HepG2 (cell line): ENCODE measurements around the gene HSPB7. TPM values are rescaled to one million over a fixed set of nuclear protein-coding genes. Genes with fewer than 3 reads are reported as not detected.

Experiments used
- AGO2 ChIP-seq: fragments of 200-400 bp; formaldehyde crosslinking; optimal IDR thresholded peaks from 2 replicates; pipeline ENCODE3; 2017; ENCODE audit warnings: mild to moderate bottlenecking, low read depth, low read length, moderate library complexity
- FOXJ3 ChIP-seq: sonication (generic); formaldehyde crosslinking; IDR thresholded peaks from 2 replicates; pipeline ENCODE4 v1.4.0; 2020; ENCODE audit warnings: missing genetic modification reagents, mild to moderate bottlenecking, borderline replicate concordance
- GATAD1 ChIP-seq: IDR thresholded peaks from 2 replicates; pipeline ENCODE4 v1.6.1; 2016; ENCODE audit warnings: missing genetic modification reagents, missing compliant biosample characterization
- HNRNPLL ChIP-seq: fragments of 200-400 bp; formaldehyde crosslinking; IDR thresholded peaks from 2 replicates; pipeline ENCODE4 v1.6.1; 2017; ENCODE audit warnings: mild to moderate bottlenecking, low read depth, low read length; ENCODE audit not compliant: poor library complexity, severe bottlenecking
- IKZF5 ChIP-seq: IDR thresholded peaks from 2 replicates; pipeline ENCODE4 v1.6.1; 2018; ENCODE audit warnings: missing genetic modification reagents, mild to moderate bottlenecking, missing compliant biosample characterization
- MTF1 ChIP-seq: sonication (generic); formaldehyde crosslinking; IDR thresholded peaks from 2 replicates; pipeline ENCODE4 v1.5.0; 2020; ENCODE audit warnings: missing genetic modification reagents
- NAIF1 ChIP-seq: sonication (generic); formaldehyde crosslinking; IDR thresholded peaks from 2 replicates; pipeline ENCODE4 v1.5.0; 2020; ENCODE audit warnings: mild to moderate bottlenecking, missing genetic modification reagents, borderline replicate concordance
- PCBP1 ChIP-seq: fragments of 200-400 bp; formaldehyde crosslinking; IDR thresholded peaks from 2 replicates; pipeline ENCODE4 v1.6.1; 2017; ENCODE audit warnings: mild to moderate bottlenecking, low read depth, low read length, borderline replicate concordance
- RXRA ChIP-seq: sonication (generic); formaldehyde crosslinking; IDR thresholded peaks from 2 replicates; pipeline ENCODE4 v1.5.1; 2020; ENCODE audit warnings: missing genetic modification reagents
- SALL1 ChIP-seq: sonication (generic); formaldehyde crosslinking; IDR thresholded peaks from 2 replicates; pipeline ENCODE4 v1.8.0; 2022; ENCODE audit warnings: mild to moderate bottlenecking, missing genetic modification reagents
- TSC22D2 ChIP-seq: sonication (generic); formaldehyde crosslinking; IDR thresholded peaks from 2 replicates; pipeline ENCODE4 v1.5.1; 2020; ENCODE audit warnings: missing genetic modification reagents, mild to moderate bottlenecking, borderline replicate concordance
- ZFY ChIP-seq: sonication (generic); formaldehyde crosslinking; IDR thresholded peaks from 2 replicates; pipeline ENCODE4 v1.4.0; 2020; ENCODE audit warnings: missing genetic modification reagents
- ZIK1 ChIP-seq: sonication (generic); formaldehyde crosslinking; IDR thresholded peaks from 2 replicates; pipeline ENCODE4 v1.5.0; 2020; ENCODE audit warnings: mild to moderate bottlenecking, low read depth, missing genetic modification reagents, borderline replicate concordance
- ZNF10 ChIP-seq: sonication (generic); formaldehyde crosslinking; IDR thresholded peaks from 2 replicates; pipeline ENCODE4 v1.4.0; 2020; ENCODE audit warnings: mild to moderate bottlenecking, low read depth, missing genetic modification reagents, borderline replicate concordance
- ZNF101 ChIP-seq: sonication (generic); formaldehyde crosslinking; IDR thresholded peaks from 2 replicates; pipeline ENCODE4 v1.4.0; 2020; ENCODE audit warnings: mild to moderate bottlenecking, low read depth, missing genetic modification reagents, borderline replicate concordance
- polyA plus RNA-seq, 8 experiments: library from polyadenylated mRNA; depleted of rRNA in 3 of 8; stranded (reverse) in 7 of 8; unstranded in 1 of 8; fragments of >200 nt; fragmentation: Illumina TruSeq in 4 of 8; extraction: Trizol in 4 of 8; gene quantifications; 2 replicates each; pipeline versions ENCODE4 v1.2.1 to v1.2.3, GENCODE V29; 2011 to 2016; ENCODE audit warnings: low read depth in 4 of 8, missing spikeins in 1 of 8, mixed read lengths in 1 of 8; ENCODE audit not compliant: insufficient read depth in 1 of 8
- total RNA-seq, 5 experiments: library from RNA; depleted of rRNA; stranded (reverse); fragments of >200 nt; fragmentation: Illumina TruSeq; extraction: Trizol; gene quantifications; 2 replicates each; pipeline ENCODE4 v1.2.3, GENCODE V29; 2016; ENCODE audit warnings: low read depth in 1 of 5
- TF ChIP-seq, protein P1 (sequence below): sonication (generic); formaldehyde crosslinking; IDR thresholded peaks from 2 replicates; pipeline ENCODE4 v1.5.0; 2020; ENCODE audit warnings: missing genetic modification reagents
- TF ChIP-seq, protein P2 (sequence below): conservative IDR thresholded peaks from 2 replicates; pipeline ENCODE4 v1.6.1; 2018; ENCODE audit warnings: missing genetic modification reagents
- TF ChIP-seq, protein P3 (sequence below): sonication (generic); formaldehyde crosslinking; IDR thresholded peaks from 2 replicates; pipeline ENCODE4 v1.9.0; 2022; ENCODE audit warnings: missing genetic modification reagents, mild to moderate bottlenecking, borderline replicate concordance
- TF ChIP-seq, protein P4 (sequence below): sonication (generic); formaldehyde crosslinking; IDR thresholded peaks from 2 replicates; pipeline ENCODE4 v1.4.0; 2020; ENCODE audit warnings: missing genetic modification reagents

Gene HSPB7
- total and polyA plus RNA-seq, 2 of the 13 experiments (the other 11 are each of a cell fraction or from before 2014, with no cell fraction given): 0.20 TPM; not detected in 1

DNA sequence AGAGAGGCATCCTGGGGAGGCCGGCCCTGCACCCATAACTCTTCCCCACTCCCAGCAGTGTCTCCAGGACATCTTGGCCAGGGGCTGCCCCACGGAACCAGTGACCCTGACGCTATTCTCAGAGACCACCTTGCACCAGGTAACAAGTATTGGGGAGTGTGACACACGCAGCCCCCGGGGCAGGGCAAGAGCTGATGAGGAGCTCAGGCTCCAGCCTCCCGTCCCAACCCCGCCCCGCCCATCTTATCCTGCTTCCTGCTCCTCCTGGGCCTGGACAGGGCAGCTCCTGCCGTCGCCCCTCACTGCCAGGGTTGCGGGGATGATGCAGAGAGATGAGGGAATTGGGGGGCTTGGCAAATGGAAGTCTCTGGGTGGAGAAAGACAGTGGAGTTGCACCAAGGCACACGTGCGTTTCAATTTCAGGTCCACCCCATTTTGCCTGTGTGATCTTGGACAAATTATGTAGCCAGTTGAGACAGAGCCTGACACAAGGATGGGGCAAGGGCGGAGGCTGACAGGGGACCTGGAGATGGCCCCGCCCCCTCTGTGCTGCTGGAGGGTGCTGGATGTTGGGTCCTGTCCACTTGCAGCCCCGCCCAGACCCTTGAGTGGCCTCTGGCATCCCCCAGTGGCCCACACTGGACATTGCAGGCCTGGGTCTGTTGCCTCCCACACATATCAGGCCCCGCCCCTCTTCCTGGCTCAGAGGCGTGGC lies 14.7 kb upstream of the HSPB7 start (continued):
- TF ChIP-seq, protein P1, sequence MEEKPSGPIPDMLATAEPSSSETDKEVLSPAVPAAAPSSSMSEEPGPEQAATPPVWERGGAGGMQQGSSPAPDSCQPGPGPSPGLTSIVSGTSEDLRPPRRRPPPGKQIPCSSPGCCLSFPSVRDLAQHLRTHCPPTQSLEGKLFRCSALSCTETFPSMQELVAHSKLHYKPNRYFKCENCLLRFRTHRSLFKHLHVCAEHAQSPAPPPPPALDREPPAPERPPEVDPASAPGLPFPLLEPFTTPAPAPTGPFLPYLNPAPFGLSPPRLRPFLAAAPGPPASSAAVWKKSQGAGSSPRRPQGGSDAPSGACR: peak; percentile 49; the same call in 1 of the 2 replicates
- TF ChIP-seq HNRNPLL (peak; percentile 48), IKZF5 (CRISPR knock-in tag) (0 out of 2 replicates have a peak, but pooled peaks have one; percentile 24), AGO2 (no peak), PCBP1 (0 out of 2 replicates have a peak, but pooled peaks have one; percentile 26), RXRA (CRISPR knock-in tag) (0 out of 2 replicates have a peak, but pooled peaks have one; percentile 32), FOXJ3 (CRISPR knock-in tag) (no peak), SALL1 (peak; percentile 71), ZFY (peak; percentile 16; the same call in 1 of the 2 replicates), TSC22D2 (CRISPR knock-in tag) (0 out of 2 replicates have a peak, but pooled peaks have one; percentile 33), ZNF101 (CRISPR knock-in tag) (no peak), ZNF10 (CRISPR knock-in tag) (no peak), ZIK1 (CRISPR knock-in tag) (no peak), GATAD1 (CRISPR knock-in tag) (no peak), MTF1 (CRISPR knock-in tag) (no peak), NAIF1 (CRISPR knock-in tag) (no peak)
- TF ChIP-seq, protein P2, sequence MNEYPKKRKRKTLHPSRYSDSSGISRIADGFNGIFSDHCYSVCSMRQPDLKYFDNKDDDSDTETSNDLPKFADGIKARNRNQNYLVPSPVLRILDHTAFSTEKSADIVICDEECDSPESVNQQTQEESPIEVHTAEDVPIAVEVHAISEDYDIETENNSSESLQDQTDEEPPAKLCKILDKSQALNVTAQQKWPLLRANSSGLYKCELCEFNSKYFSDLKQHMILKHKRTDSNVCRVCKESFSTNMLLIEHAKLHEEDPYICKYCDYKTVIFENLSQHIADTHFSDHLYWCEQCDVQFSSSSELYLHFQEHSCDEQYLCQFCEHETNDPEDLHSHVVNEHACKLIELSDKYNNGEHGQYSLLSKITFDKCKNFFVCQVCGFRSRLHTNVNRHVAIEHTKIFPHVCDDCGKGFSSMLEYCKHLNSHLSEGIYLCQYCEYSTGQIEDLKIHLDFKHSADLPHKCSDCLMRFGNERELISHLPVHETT (CRISPR knock-in tag): no peak
- TF ChIP-seq, protein P3, sequence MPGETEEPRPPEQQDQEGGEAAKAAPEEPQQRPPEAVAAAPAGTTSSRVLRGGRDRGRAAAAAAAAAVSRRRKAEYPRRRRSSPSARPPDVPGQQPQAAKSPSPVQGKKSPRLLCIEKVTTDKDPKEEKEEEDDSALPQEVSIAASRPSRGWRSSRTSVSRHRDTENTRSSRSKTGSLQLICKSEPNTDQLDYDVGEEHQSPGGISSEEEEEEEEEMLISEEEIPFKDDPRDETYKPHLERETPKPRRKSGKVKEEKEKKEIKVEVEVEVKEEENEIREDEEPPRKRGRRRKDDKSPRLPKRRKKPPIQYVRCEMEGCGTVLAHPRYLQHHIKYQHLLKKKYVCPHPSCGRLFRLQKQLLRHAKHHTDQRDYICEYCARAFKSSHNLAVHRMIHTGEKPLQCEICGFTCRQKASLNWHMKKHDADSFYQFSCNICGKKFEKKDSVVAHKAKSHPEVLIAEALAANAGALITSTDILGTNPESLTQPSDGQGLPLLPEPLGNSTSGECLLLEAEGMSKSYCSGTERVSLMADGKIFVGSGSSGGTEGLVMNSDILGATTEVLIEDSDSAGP: peak; percentile 50; the same call in 1 of the 2 replicates
- TF ChIP-seq, protein P4, sequence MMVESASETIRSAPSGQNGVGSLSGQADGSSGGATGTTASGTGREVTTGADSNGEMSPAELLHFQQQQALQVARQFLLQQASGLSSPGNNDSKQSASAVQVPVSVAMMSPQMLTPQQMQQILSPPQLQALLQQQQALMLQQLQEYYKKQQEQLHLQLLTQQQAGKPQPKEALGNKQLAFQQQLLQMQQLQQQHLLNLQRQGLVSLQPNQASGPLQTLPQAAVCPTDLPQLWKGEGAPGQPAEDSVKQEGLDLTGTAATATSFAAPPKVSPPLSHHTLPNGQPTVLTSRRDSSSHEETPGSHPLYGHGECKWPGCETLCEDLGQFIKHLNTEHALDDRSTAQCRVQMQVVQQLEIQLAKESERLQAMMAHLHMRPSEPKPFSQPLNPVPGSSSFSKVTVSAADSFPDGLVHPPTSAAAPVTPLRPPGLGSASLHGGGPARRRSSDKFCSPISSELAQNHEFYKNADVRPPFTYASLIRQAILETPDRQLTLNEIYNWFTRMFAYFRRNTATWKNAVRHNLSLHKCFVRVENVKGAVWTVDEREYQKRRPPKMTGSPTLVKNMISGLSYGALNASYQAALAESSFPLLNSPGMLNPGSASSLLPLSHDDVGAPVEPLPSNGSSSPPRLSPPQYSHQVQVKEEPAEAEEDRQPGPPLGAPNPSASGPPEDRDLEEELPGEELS (CRISPR knock-in tag): no peak
